Esophagus muscularis mucosa (tissue), 3 donors: Measurements from ENCODE around the gene BICRAL.

Experiments
- CTCF ChIP-seq, 3 experiments: fragments of 200-600 bp in 2 of 3; fragments of 450-650 bp in 1 of 3; sonication (generic) in 2 of 3; IDR thresholded peaks; one replicate each; pipeline ENCODE4 v1.5.1; 2017 to 2019; ENCODE audit warnings: antibody characterized with exemption in 3 of 3, mild to moderate bottlenecking in 2 of 3, moderate library complexity in 1 of 3
- POLR2A ChIP-seq: fragments of 450-650 bp; IDR thresholded peaks from one replicate; pipeline ENCODE4 v1.6.1; 2017; ENCODE audit warnings: antibody characterized with exemption, moderate library complexity, mild to moderate bottlenecking, low read depth

- no peak for TF ChIP-seq CTCF (IDR thresholded peaks at IDR 0.05)
- TF ChIP-seq POLR2A: no peak
Observed at GRCh38 chr6:42877695-42878094, 95.8 kb downstream of the BICRAL start.
